ENCODE measurements around the gene CPVL. TPM values are rescaled to one million over a fixed set of nuclear protein-coding genes. Genes with fewer than 3 reads are reported as not detected.

The CPVL gene
- total RNA-seq, 1 donor from 2014 or later, result 22.1 TPM

DNA sequence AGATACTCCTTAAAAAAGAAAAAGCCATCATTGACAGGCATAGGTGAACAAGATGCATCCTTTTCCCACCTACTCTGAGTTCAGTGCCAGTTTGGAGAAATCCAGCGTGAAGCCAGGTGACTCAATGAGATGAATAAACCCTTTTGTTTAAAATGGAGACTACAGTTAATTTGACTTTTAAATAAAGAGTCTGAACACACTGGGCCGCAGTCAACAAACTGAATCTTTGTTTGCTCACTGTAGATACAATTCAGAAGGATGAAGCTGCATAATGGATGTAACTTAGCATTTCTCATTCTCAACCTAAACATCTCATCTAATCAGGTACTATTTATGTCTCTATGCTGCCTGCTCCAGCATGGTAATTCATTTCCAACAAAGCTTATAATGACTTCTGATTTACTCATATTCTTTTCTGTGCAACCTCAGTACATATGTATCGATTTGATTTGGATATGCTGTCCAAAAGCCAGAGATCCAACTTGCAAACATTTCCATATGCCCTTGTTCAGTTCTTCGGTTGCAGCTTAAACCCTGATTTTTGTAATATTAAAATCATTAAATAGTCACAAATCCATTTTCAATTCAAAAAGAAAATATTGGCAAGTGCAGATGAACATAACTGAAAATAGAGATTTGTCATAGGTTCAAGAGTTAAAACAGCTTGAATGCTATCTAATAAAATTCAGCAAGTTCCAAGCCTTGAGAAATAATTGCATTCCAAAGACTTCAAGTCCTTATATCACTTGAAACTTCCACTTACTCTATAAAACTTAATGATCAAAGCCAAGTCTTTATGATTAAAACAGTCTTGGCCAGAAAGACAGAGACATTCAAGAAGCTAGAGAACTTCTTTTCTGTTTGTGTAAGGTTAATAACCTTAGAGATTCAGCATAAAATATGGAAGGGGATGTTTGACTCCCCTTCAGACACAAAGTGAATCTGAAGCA, 67.8 kb downstream of the CPVL start:
- no peak overlapping the region for H3K27ac Mint-ChIP-seq
- peaks cover 4% of the 10 kb centered on the region for H3K4me1 Mint-ChIP-seq (ENCODE audit: low read depth)
- TF ChIP-seq, protein P1, sequence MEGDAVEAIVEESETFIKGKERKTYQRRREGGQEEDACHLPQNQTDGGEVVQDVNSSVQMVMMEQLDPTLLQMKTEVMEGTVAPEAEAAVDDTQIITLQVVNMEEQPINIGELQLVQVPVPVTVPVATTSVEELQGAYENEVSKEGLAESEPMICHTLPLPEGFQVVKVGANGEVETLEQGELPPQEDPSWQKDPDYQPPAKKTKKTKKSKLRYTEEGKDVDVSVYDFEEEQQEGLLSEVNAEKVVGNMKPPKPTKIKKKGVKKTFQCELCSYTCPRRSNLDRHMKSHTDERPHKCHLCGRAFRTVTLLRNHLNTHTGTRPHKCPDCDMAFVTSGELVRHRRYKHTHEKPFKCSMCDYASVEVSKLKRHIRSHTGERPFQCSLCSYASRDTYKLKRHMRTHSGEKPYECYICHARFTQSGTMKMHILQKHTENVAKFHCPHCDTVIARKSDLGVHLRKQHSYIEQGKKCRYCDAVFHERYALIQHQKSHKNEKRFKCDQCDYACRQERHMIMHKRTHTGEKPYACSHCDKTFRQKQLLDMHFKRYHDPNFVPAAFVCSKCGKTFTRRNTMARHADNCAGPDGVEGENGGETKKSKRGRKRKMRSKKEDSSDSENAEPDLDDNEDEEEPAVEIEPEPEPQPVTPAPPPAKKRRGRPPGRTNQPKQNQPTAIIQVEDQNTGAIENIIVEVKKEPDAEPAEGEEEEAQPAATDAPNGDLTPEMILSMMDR (IDR thresholded peaks at IDR 0.05; ENCODE audit: unreplicated experiment), result no peak
- no peaks in the 10 kb centered on the region for H3K36me3 Mint-ChIP-seq (ENCODE audit: insufficient read depth)
- H3K9me3 Mint-ChIP-seq (ENCODE audit: low read depth), result no peaks in the 10 kb centered on the region
- DNase-seq (ENCODE audit: low spot score, unreplicated experiment), result no peak
- H3K27me3 Mint-ChIP-seq, result no peaks in the 10 kb centered on the region
- H3K4me3 Mint-ChIP-seq (ENCODE audit: low read depth), result no peak overlapping the region

- Mint-ChIP-seq H3K9me3 (ENCODE audit: low read depth) (no peaks in the 10 kb centered on the region), H3K36me3 (ENCODE audit: insufficient read depth) (no peaks in the 10 kb centered on the region), H3K4me3 (ENCODE audit: low read depth) (no peak overlapping the region), H3K4me1 (ENCODE audit: low read depth) (peaks cover 4% of the 10 kb centered on the region), H3K27ac (no peak overlapping the region), H3K27me3 (no peaks in the 10 kb centered on the region)
- DNase-seq (ENCODE audit: low spot score, unreplicated experiment), result no peak
- TF ChIP-seq, protein P1 (IDR thresholded peaks at IDR 0.05; ENCODE audit: unreplicated experiment), result no peak
Measured at GRCh38 chr7:29077854-29078253, 68.5 kb downstream of the CPVL start.

GRCh38 chr7:29077176-29077575, 69.2 kb downstream of the CPVL start:
- H3K27ac Mint-ChIP-seq, result no peak overlapping the region
- no peak for DNase-seq (ENCODE audit: low spot score, unreplicated experiment)
- TF ChIP-seq, protein P1 (IDR thresholded peaks at IDR 0.05; ENCODE audit: unreplicated experiment), result no peak
- H3K4me1 Mint-ChIP-seq (ENCODE audit: low read depth), result peaks cover 4% of the 10 kb centered on the region
- no peaks in the 10 kb centered on the region for H3K36me3 Mint-ChIP-seq (ENCODE audit: insufficient read depth)
- no peaks in the 10 kb centered on the region for H3K27me3 Mint-ChIP-seq
- no peaks in the 10 kb centered on the region for H3K9me3 Mint-ChIP-seq (ENCODE audit: low read depth)
- no peak overlapping the region for H3K4me3 Mint-ChIP-seq (ENCODE audit: low read depth)

DNA sequence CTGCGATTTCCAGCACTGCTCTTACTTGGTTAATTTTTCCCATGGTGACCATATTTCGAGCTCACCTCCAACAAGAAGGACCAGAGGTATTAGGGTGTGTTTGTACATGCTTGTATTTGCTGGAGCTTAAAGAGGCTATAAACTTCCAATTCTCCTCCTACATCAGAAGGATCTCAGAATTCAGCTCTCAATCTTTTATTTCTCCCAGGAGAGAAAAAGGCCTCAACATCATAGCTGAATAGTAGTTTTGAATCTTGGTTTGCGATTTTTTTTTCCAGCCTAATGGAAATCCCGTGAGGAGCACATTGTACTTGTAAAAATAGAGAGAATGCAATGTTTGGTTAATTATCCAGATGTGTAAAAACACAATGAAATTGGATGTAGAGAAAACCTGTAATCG, 69.7 kb downstream of the CPVL start:
- Mint-ChIP-seq H3K4me1 (ENCODE audit: low read depth) (peaks cover 4% of the 10 kb centered on the region), H3K9me3 (ENCODE audit: low read depth) (no peaks in the 10 kb centered on the region), H3K27me3 (no peaks in the 10 kb centered on the region), H3K27ac (no peak overlapping the region), H3K36me3 (ENCODE audit: insufficient read depth) (no peaks in the 10 kb centered on the region), H3K4me3 (ENCODE audit: low read depth) (no peak overlapping the region)
- no peak for DNase-seq (ENCODE audit: low spot score, unreplicated experiment)
- TF ChIP-seq, protein P1 (IDR thresholded peaks at IDR 0.05; ENCODE audit: unreplicated experiment), result no peak

GRCh38 chr7:29075606-29076005, 70.7 kb downstream of the CPVL start:
- Mint-ChIP-seq H3K4me3 (ENCODE audit: low read depth) (no peak overlapping the region), H3K27ac (no peak overlapping the region)

More at GRCh38 chr7:29075606-29076005, 70.7 kb downstream of the CPVL start:
- Mint-ChIP-seq H3K36me3 (ENCODE audit: insufficient read depth) (no peaks in the 10 kb centered on the region), H3K4me1 (ENCODE audit: low read depth) (peaks cover 4% of the 10 kb centered on the region), H3K27me3 (no peaks in the 10 kb centered on the region), H3K9me3 (ENCODE audit: low read depth) (no peaks in the 10 kb centered on the region)
- TF ChIP-seq, protein P1 (IDR thresholded peaks at IDR 0.05; ENCODE audit: unreplicated experiment), result no peak
- DNase-seq (ENCODE audit: low spot score, unreplicated experiment), result no peak

All from progenitor cell of endocrine pancreas (in vitro differentiated cells).